D721Med (cell line): ENCODE results near the gene CNOT6.

Experiments
- DNase-seq: peaks from one replicate; pipeline ENCODE4 v3.0.0; 2011; ENCODE audit warnings: low spot score; ENCODE audit not compliant: insufficient read length
- FAIRE-seq: peaks from 2 replicates; lab custom pipeline; 2011; peaks lifted over from hg19 to GRCh38; lab: Jason Lieb, UNC
- CTCF ChIP-seq: IDR thresholded peaks from 2 replicates; pipeline ENCODE4 v1.5.1; 2012; ENCODE audit warnings: mild to moderate bottlenecking, control low read depth; ENCODE audit not compliant: insufficient read depth; ENCODE audit errors: missing control alignments

The CNOT6 gene

GRCh38 chr5:180608572-180609310, 114.6 kb downstream of the CNOT6 start:
- FAIRE-seq (no peak), DNase-seq (no peak)
- no peak for TF ChIP-seq CTCF

DNA sequence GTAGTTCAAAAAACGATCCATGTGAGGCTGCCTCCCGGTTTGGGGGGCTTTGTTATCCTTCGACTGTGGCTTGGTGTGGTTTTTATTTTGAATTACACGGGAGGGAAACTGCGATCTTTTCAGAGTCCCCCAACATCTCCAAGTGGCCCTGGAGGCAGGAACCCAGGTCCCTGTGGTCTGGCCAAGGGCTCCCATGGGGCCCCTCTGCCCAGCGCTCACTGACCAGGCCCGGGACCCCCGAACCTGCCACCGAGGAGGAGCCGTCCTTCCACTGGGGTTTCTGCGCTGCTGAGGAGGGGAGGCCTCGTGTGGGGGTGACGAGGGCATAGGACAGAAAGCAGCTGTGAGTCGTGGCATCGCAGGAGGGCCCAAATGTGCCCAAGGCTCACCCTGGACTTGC, 115.2 kb downstream of the CNOT6 start:
- FAIRE-seq: no peak

DNA sequence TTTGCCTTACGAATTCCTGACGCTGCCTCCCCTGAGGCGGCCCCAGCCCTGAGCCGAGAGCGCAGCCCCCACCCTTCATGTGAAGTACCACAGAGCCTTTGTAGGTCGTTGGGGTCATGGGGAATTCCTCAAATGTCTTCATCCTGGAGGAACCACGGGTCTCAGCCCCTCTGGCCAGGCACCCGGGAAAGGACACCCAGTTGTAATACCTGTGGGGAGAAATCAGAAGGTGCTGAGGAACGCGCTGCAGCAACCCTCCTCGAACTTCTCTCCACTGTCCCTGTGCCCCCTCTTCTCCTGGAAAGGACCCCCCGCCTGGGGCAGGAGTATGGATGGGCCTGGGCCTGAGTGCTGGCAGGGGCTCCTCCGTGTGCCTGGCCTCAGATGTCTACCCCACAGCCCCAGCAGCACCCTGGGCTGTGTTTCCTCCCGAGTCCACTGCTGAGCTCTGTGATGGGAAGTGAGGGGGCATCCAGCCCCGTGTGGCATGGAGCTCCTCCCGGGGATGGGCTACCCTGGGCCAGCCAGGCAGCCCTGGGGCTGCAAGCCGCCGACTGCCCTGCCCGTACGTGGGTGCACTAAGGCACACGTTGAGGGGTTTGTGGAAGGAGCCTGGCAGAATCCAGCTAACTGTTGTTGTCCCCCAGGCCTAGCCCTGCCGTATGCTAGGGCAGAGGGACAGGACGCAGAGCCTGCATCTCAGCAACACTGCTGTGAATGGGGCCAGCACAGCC, 115.8 kb downstream of the CNOT6 start:
- no peak for FAIRE-seq
- no peak for DNase-seq
- TF ChIP-seq CTCF: no peak

More for the DNA sequence above, 115.2 kb downstream of the CNOT6 start:
- DNase-seq: no peak
- no peak for TF ChIP-seq CTCF

GRCh38 chr5:180611140-180611850, 117.1 kb downstream of the CNOT6 start:
- DNase-seq (no peak), FAIRE-seq (no peak)
- no peak for TF ChIP-seq CTCF

DNA sequence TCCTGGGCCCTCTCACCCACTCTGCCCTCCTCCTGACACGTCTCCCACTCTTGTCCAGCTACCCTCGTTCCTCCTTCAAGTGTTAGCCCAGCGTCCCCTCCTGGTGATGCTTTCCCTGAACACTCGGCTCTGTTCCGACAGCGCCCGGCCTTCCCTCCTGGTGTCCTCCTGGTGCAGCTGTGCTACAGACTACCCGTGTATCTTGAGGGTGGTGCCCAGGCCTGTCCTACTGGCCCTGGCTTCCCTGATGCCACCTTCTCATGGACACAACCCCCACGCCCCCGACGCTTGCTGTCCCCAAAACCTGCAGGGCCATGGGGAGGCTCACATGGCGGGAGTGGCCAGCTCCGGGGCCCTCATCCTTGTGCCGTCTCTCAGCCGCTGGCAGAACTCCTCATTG, 118.5 kb downstream of the CNOT6 start:
- FAIRE-seq: no peak
- TF ChIP-seq CTCF: no peak
- DNase-seq: no peak

- DNase-seq (no peak), FAIRE-seq (no peak)
- no peak for TF ChIP-seq CTCF
Measured at GRCh38 chr5:180613188-180613813, 119.1 kb downstream of the CNOT6 start.
